Keratinocyte (primary cell): ENCODE data around the gene ST3GAL5. TPM values are rescaled to one million over a fixed set of nuclear protein-coding genes. Genes with fewer than 3 reads are reported as not detected.

Experiments
- DNase-seq: peaks from one replicate; pipeline ENCODE4 v3.0.0-alpha.2; 2011; ENCODE audit warnings: low read depth, missing footprints, low spot score
- FAIRE-seq: peaks from 2 replicates; lab custom pipeline; 2011; peaks lifted over from hg19 to GRCh38; lab: Jason Lieb, UNC
- H2AFZ ChIP-seq: 2 replicates; pipeline ENCODE4 v1.6.0; 2012; ENCODE audit warnings: low read length, control low read depth, inconsistent platforms; ENCODE audit not compliant: control insufficient read depth
- H3K27ac ChIP-seq: 2 replicates; pipeline ENCODE4 v1.5.1; 2011; ENCODE audit warnings: low read length; ENCODE audit not compliant: control insufficient read depth, insufficient read depth
- H3K27me3 ChIP-seq: 3 replicates; pipeline ENCODE4 v1.6.0; 2011; ENCODE audit warnings: low read length; ENCODE audit not compliant: control insufficient read depth, insufficient read depth; ENCODE audit errors: extremely low read depth
- H3K36me3 ChIP-seq, 2 experiments: 2 replicates in 1 of 2; 3 replicates in 1 of 2; pipeline ENCODE4 v1.5.1; 2011; ENCODE audit warnings: low read length in 2 of 2, mild to moderate bottlenecking in 1 of 2; ENCODE audit not compliant: control insufficient read depth in 2 of 2, insufficient read depth in 2 of 2; ENCODE audit errors: extremely low read depth in 1 of 2
- H3K4me1 ChIP-seq: 3 replicates; pipeline ENCODE4 v1.5.1; 2011; ENCODE audit warnings: low read length; ENCODE audit not compliant: control insufficient read depth, insufficient read depth; ENCODE audit errors: extremely low read depth
- H3K4me2 ChIP-seq: 3 replicates; pipeline ENCODE4 v1.6.0; 2011; ENCODE audit warnings: low read depth, low read length; ENCODE audit not compliant: control insufficient read depth, insufficient read depth; ENCODE audit errors: extremely low read depth
- H3K4me3 ChIP-seq, 3 experiments: fragments of 200-600 bp in 1 of 3; sonication (generic) in 1 of 3; 2 replicates in 2 of 3; 3 replicates in 1 of 3; pipeline ENCODE4 v1.5.1; 2011 to 2016; ENCODE audit warnings: low read length in 3 of 3, mild to moderate bottlenecking in 3 of 3, control low read depth in 2 of 3, inconsistent platforms in 1 of 3, low read depth in 1 of 3, mixed read lengths in 1 of 3, mixed run types in 1 of 3, moderate library complexity in 1 of 3; ENCODE audit not compliant: control insufficient read depth in 2 of 3, insufficient read depth in 2 of 3; ENCODE audit errors: extremely low read depth in 1 of 3
- H3K79me2 ChIP-seq: 2 replicates; pipeline ENCODE4 v1.6.0; 2012; ENCODE audit warnings: low read length; ENCODE audit not compliant: control insufficient read depth, insufficient read depth
- H3K9ac ChIP-seq: 3 replicates; pipeline ENCODE4 v1.6.0; 2011; ENCODE audit warnings: low read length; ENCODE audit not compliant: control insufficient read depth, insufficient read depth; ENCODE audit errors: extremely low read depth
- H3K9me1 ChIP-seq: 3 replicates; pipeline ENCODE4 v1.6.0; 2011; ENCODE audit warnings: low read length; ENCODE audit not compliant: control insufficient read depth, insufficient read depth; ENCODE audit errors: extremely low read depth
- H3K9me3 ChIP-seq: 2 replicates; pipeline ENCODE4 v1.5.1; 2012; ENCODE audit warnings: low read depth, low read length; ENCODE audit not compliant: control insufficient read depth
- H4K20me1 ChIP-seq: 3 replicates; pipeline ENCODE4 v1.6.0; 2011; ENCODE audit warnings: low read length; ENCODE audit not compliant: control insufficient read depth, insufficient read depth; ENCODE audit errors: extremely low read depth
- EZH2 ChIP-seq: IDR thresholded peaks from one replicate; pipeline ENCODE4 v1.6.1; 2012; ENCODE audit warnings: inconsistent platforms, mild to moderate bottlenecking, low read length, moderate library complexity
- dilution Hi-C: fragments of 300-500 bp; cut with MboI; formaldehyde crosslinking; loops from one replicate; pipeline ENCODE4 v1.7.0; 2020; ENCODE audit warnings: low sequenced_read_pairs; ENCODE audit not compliant: extremely low pct_ligation_motif_present
- polyA plus RNA-seq, 5 experiments: library from polyadenylated mRNA; depleted of rRNA in 3 of 5; stranded (reverse) in 3 of 5; stranded (forward) in 1 of 5; unstranded in 1 of 5; fragments of >200 nt; gene quantifications; 1 replicate in 1 of 5; 2 replicates in 3 of 5; 3 replicates in 1 of 5; pipeline versions ENCODE4 v1.2.1 to v1.2.3, GENCODE V29; 2011 to 2012; ENCODE audit warnings: missing spikeins in 2 of 5, low read depth in 1 of 5, low replicate concordance in 1 of 5
- TF ChIP-seq, protein P1 (sequence below), 3 experiments: IDR thresholded peaks in 1 of 3; conservative IDR thresholded peaks in 1 of 3; optimal IDR thresholded peaks in 1 of 3; 2 replicates in 2 of 3; 3 replicates in 1 of 3; pipeline versions ENCODE3 to v1.5.1; 2011; ENCODE audit warnings: low read length in 3 of 3, mild to moderate bottlenecking in 3 of 3, moderate library complexity in 2 of 3, control low read depth in 1 of 3, inconsistent platforms in 1 of 3; ENCODE audit not compliant: insufficient read depth in 2 of 3; ENCODE audit errors: extremely low read depth in 1 of 3

ST3GAL5 gene
- polyA plus RNA-seq, 1 donor (not counting 4 experiments of a cell fraction or from before 2014, with no cell fraction given), result 43.5 TPM

DNA sequence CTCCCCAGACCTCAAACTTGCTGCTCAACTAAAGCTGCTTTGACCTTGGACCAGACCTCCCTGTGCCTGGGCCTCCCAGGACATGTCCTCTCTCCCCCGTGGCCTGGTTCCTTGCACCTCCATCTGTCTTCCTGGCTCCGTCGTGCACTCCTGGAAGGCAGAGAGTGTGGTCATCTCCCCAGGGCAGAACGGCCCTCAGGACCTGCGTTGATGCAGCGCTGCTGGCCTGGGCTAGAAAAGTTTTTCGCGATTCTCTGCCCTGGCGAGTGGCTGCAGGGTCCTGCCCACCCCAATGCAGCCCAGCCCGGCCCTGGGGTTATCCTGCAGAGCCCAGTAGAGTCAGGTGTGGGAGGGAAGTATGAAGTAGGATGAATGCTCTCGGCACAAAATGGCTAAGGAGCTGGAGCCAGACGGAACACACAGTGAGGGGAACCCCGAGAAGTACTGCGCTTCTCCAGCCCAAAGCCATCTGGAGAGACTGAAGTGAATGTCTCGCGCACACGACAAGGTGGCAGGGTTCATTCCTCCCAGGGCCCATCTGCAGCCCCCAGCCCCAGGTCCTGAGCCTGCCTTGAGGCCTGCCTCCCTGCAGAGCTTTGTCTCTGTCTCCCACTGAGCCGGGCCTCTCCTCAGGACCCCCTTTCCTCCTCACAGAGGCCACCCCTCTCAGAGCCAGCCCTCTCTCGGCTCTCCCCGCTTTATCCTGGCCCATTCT lies 93.3 kb downstream of the ST3GAL5 start:
- dilution Hi-C loops, result no loop called here
- Histone ChIP-seq H2AFZ (no peak overlapping the region), H3K27ac (no peak overlapping the region), H4K20me1 (no peaks in the 10 kb centered on the region), H3K9me1 (no peaks in the 10 kb centered on the region), H3K79me2 (no peaks in the 10 kb centered on the region), H3K36me3 (no peaks in the 10 kb centered on the region), H3K9ac (no peak overlapping the region), H3K9me3 (no peaks in the 10 kb centered on the region), H3K27me3 (peaks cover 22% of the 10 kb centered on the region), H3K4me1 (peaks cover 15% of the 10 kb centered on the region), H3K4me3 (no peak overlapping the region), H3K4me2 (no peak overlapping the region)
- no peak for DNase-seq
- TF ChIP-seq, protein P1, sequence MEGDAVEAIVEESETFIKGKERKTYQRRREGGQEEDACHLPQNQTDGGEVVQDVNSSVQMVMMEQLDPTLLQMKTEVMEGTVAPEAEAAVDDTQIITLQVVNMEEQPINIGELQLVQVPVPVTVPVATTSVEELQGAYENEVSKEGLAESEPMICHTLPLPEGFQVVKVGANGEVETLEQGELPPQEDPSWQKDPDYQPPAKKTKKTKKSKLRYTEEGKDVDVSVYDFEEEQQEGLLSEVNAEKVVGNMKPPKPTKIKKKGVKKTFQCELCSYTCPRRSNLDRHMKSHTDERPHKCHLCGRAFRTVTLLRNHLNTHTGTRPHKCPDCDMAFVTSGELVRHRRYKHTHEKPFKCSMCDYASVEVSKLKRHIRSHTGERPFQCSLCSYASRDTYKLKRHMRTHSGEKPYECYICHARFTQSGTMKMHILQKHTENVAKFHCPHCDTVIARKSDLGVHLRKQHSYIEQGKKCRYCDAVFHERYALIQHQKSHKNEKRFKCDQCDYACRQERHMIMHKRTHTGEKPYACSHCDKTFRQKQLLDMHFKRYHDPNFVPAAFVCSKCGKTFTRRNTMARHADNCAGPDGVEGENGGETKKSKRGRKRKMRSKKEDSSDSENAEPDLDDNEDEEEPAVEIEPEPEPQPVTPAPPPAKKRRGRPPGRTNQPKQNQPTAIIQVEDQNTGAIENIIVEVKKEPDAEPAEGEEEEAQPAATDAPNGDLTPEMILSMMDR (optimal IDR thresholded peaks at IDR 0.05 in 1 of 3, IDR thresholded peaks at IDR 0.05 in 1 of 3, conservative IDR thresholded peaks at IDR 0.05 in 1 of 3; ENCODE audit: extremely low read depth in 1 of 3, insufficient read depth in 2 of 3, low read length in 3 of 3), result no peak
- no peak for TF ChIP-seq EZH2
- FAIRE-seq, result no peak

GRCh38 chr2:85794491-85795121 lies 94.2 kb downstream of the ST3GAL5 start:
- no peaks in the 10 kb centered on the region for H3K9me3 ChIP-seq
- DNase-seq, result no peak
- peaks cover 25% of the 10 kb centered on the region for H3K27me3 ChIP-seq
- no peak for TF ChIP-seq EZH2
- TF ChIP-seq, protein P1 (optimal IDR thresholded peaks at IDR 0.05 in 1 of 3, IDR thresholded peaks at IDR 0.05 in 1 of 3, conservative IDR thresholded peaks at IDR 0.05 in 1 of 3; ENCODE audit: extremely low read depth in 1 of 3, insufficient read depth in 2 of 3, low read length in 3 of 3), result no peak
- H3K36me3 ChIP-seq, result no peaks in the 10 kb centered on the region
- no peak overlapping the region for H3K4me2 ChIP-seq
- no peak overlapping the region for H3K27ac ChIP-seq
- H3K9me1 ChIP-seq, result no peaks in the 10 kb centered on the region
- dilution Hi-C loops, result no loop called here
- peaks cover 13% of the 10 kb centered on the region for H3K4me1 ChIP-seq
- no peak overlapping the region for H2AFZ ChIP-seq
- H4K20me1 ChIP-seq, result no peaks in the 10 kb centered on the region
- H3K4me3 ChIP-seq, result no peak overlapping the region
- H3K79me2 ChIP-seq, result no peaks in the 10 kb centered on the region
- H3K9ac ChIP-seq, result no peak overlapping the region
- FAIRE-seq, result no peak
